ENCODE results near the gene RHNO1. TPM values are rescaled to one million over a fixed set of nuclear protein-coding genes. Genes with fewer than 3 reads are reported as not detected.

RHNO1 gene
- total and polyA plus RNA-seq, 12 donors = 2.5 to 10.9 (median 6.9) TPM

GRCh38 chr12:2855546-2855945 lies 21.5 kb upstream of the RHNO1 start:
- WGBS, 2 donors = 96% methylated on average over 7 of the region's 7 CpGs
- Histone ChIP-seq H3K9me3 (no peaks in the 10 kb centered on the region), H3K27me3 (no peaks in the 10 kb centered on the region), H3K27ac (no peak overlapping the region), H3K36me3 (peaks cover 0 to 32% (median 0%) of the 10 kb centered on the region in 9 donors), H3K4me3 (no peak overlapping the region), H3K4me1 (peaks cover 0 to 5% (median 0%) of the 10 kb centered on the region in 9 donors)
- intact Hi-C loops (cut with DNase I) = loop anchor here in 8 of 10 donors (10.0 kb wide), 2 partner anchors 89 to 179 kb away; no protein-coding TSS in a partner anchor
- no peak for TF ChIP-seq CTCF (IDR thresholded peaks at IDR 0.05)
- ATAC-seq = no peak
- DNase-seq = no peak

- intact Hi-C loops (cut with DNase I) = loop anchor here in 8 of 10 donors (10.0 kb wide), 2 partner anchors 89 to 179 kb away; no protein-coding TSS in a partner anchor
- no peak overlapping the region for H3K4me3 ChIP-seq
- DNase-seq = no peak
- H3K36me3 ChIP-seq = peaks cover 0 to 37% (median 0%) of the 10 kb centered on the region in 9 donors
- H3K27ac ChIP-seq = no peak overlapping the region
- no peaks in the 10 kb centered on the region for H3K9me3 ChIP-seq
- WGBS, 2 donors = 87 to 93% methylated on average over 3 of the region's 3 CpGs
- ATAC-seq = no peak
- TF ChIP-seq CTCF (IDR thresholded peaks at IDR 0.05) = no peak
- no peaks in the 10 kb centered on the region for H3K27me3 ChIP-seq
- peaks cover 0 to 5% (median 0%) of the 10 kb centered on the region in 9 donors for H3K4me1 ChIP-seq
Measured at GRCh38 chr12:2856051-2856450, 21.0 kb upstream of the RHNO1 start.

GRCh38 chr12:2857021-2857431 lies 20.0 kb upstream of the RHNO1 start, which contains the start of gene TEX52:
TSS of gene TEX52 (minus strand) at chr12:2857039. CDS start at chr12:2857026, 13 bp downstream.
- 87 to 92% methylated on average over 3 of the region's 3 CpGs for WGBS, 2 donors
- no peaks in the 10 kb centered on the region for H3K27me3 ChIP-seq
- ATAC-seq (no peak), DNase-seq (no peak)
- H3K4me1 ChIP-seq = peaks cover 0 to 5% (median 0%) of the 10 kb centered on the region in 9 donors
- H3K4me3 ChIP-seq = no peak within 1 kb of the TSS
- intact Hi-C loops (cut with DNase I) = loop anchor here in 8 of 10 donors (10.0 kb wide), 2 partner anchors 88 to 178 kb away; no protein-coding TSS in a partner anchor
- no peaks in the 10 kb centered on the region for H3K9me3 ChIP-seq
- H3K27ac ChIP-seq = no peak within 1 kb of the TSS
- TF ChIP-seq CTCF (IDR thresholded peaks at IDR 0.05) = no peak
- H3K36me3 ChIP-seq = peaks cover 0 to 44% (median 0%) of the 10 kb centered on the region in 9 donors

GRCh38 chr12:2857576-2857975 lies 19.4 kb upstream of the RHNO1 start:
- no peak for TF ChIP-seq CTCF (IDR thresholded peaks at IDR 0.05)
- H3K4me1 ChIP-seq = peaks cover 0 to 5% (median 0%) of the 10 kb centered on the region in 9 donors
- intact Hi-C loops (cut with DNase I) = loop anchor here in 8 of 10 donors (10.0 kb wide), 2 partner anchors 87 to 177 kb away; no protein-coding TSS in a partner anchor
- WGBS, 2 donors = 94 to 95% methylated on average over 7 of the region's 7 CpGs
- ATAC-seq (no peak), DNase-seq (no peak)
- H3K27me3 ChIP-seq = no peaks in the 10 kb centered on the region
- peaks cover 0 to 49% (median 0%) of the 10 kb centered on the region in 9 donors for H3K36me3 ChIP-seq
- H3K4me3 ChIP-seq = no peak overlapping the region
- H3K9me3 ChIP-seq = no peaks in the 10 kb centered on the region
- H3K27ac ChIP-seq = no peak overlapping the region

Measured in heart right ventricle (tissue), 16 donors.